Occipital lobe (tissue), 2 donors: Measurements from ENCODE around the gene NCOA5. TPM values are rescaled to one million over a fixed set of nuclear protein-coding genes. Genes with fewer than 3 reads are reported as not detected.

ENCODE experiments used
- DNase-seq: peaks from one replicate; lab custom pipeline; 2025; lab: John Stamatoyannopoulos, UW
- total RNA-seq: library from RNA; depleted of rRNA; stranded (reverse); fragments of >200 nt; gene quantifications from one replicate; pipeline ENCODE4 v1.2.3, GENCODE V29; 2014

Gene NCOA5
- total RNA-seq, 1 donor from 2014 or later = 20.4 TPM

DNA sequence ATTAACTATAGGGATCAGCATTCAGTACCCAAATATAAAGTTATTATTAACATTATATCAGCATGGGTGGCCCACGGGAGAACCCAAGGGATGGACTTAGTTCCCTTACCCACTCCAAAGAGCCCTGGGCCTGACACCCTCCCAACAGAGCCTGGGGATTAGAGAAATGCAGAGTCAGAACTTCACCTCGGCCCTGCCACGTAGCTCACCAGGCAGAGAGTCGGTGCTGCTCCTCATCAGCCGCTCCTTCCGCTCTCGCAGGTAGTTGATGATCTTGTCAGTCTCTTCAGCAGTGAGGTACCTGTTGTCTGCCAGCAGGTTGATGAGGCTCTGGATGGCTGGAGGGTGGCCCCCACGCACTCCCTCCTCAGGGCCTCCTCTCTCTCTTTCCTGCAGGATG lies 26.6 kb downstream of the NCOA5 start:
- DNase-seq = no peak

DNA sequence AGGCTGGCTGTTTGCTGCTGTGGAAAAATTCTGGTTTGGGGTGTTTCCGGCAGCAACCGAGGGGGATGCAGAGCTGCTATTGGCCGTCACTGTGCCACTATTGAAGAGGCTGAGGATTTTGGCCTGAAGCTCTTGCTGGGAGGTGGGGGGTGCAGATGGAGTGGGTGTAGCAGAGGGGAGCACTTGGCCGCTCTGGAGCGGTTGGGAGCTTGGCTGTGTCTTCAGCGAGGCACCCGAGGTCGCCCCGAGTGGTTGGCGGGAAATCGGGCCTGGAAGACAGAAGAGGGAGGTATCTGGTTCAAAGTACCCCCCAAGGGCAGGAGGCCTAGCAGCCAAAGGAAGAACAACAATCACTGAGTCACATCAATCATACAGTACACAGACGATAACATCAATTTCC lies 27.1 kb downstream of the NCOA5 start:
- DNase-seq = no peak

GRCh38 chr20:46062151-46062550 lies 27.6 kb downstream of the NCOA5 start:
- DNase-seq = no peak

GRCh38 chr20:46060975-46061374 lies 28.8 kb downstream of the NCOA5 start:
- DNase-seq = no peak

GRCh38 chr20:46060301-46060881 lies 29.4 kb downstream of the NCOA5 start:
- no peak for DNase-seq

- DNase-seq = no peak
Observed at GRCh38 chr20:46058599-46059281, 31.0 kb downstream of the NCOA5 start.

GRCh38 chr20:46057856-46058598 lies 31.7 kb downstream of the NCOA5 start:
- DNase-seq = peak; percentile 42

DNA sequence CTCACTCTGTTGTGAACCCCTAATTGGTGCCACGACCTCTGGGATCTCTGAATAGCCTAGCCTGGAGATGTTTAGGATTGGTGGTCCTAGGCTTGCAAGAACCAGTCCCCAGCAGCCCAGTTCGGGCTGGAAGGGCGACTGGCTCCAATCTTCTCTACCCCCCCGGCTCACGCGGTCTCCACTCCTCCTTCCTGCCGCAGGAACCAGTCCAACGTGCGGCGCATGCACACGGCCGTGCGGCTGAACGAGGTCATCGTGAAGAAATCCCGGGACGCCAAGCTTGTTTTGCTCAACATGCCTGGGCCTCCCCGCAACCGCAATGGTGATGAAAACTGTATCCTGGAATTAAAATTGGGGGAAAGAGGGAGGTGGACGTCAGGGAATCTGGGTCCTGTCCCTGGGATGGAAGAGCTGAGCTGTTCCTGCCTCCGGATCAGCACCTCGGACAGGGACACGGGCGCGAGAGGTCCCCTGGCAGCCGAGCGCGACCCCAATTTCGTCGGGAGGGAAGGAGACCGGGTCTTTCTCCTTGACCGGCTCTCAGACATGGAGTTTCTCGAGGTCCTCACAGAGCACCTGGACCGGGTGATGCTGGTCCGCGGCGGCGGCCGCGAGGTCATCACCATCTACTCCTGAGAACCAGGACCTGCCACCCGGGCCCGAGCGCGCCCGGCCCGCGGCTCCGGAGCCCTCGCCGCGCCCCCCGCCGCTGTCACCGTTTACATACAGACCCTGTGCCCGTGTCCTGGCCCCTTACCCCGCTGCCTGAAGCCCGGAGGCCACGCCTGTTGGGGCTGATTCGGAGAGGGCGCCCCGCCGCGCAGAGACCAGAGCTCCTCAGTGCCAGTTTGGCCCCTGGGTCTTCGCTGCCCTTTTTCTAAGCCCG lies 32.5 kb downstream of the NCOA5 start:
- DNase-seq = no peak

GRCh38 chr20:46056027-46056833 lies 33.5 kb downstream of the NCOA5 start:
- DNase-seq = no peak

GRCh38 chr20:46055269-46055668 lies 34.5 kb downstream of the NCOA5 start:
- DNase-seq = no peak

- DNase-seq = no peak
Observed at GRCh38 chr20:46054606-46055005, 35.2 kb downstream of the NCOA5 start.

DNA sequence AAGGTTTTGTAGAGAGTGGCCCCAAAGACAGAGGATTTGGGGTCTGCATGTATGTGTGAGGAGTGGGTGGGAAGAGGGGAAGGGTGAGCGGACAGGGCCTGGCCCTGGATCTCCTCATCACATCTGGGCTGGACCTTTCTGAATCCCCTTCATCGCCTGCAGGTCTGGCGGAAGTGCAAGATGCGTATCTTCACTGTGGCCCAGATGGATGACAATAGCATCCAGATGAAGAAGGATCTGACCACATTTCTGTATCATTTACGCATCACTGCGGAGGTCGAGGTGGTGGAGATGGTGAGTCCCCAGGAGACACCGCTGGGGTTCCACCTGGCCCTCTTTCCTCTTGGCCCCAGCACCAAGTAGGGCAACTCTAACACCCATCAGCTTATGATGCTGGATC lies 36.3 kb downstream of the NCOA5 start:
- no peak for DNase-seq

DNA sequence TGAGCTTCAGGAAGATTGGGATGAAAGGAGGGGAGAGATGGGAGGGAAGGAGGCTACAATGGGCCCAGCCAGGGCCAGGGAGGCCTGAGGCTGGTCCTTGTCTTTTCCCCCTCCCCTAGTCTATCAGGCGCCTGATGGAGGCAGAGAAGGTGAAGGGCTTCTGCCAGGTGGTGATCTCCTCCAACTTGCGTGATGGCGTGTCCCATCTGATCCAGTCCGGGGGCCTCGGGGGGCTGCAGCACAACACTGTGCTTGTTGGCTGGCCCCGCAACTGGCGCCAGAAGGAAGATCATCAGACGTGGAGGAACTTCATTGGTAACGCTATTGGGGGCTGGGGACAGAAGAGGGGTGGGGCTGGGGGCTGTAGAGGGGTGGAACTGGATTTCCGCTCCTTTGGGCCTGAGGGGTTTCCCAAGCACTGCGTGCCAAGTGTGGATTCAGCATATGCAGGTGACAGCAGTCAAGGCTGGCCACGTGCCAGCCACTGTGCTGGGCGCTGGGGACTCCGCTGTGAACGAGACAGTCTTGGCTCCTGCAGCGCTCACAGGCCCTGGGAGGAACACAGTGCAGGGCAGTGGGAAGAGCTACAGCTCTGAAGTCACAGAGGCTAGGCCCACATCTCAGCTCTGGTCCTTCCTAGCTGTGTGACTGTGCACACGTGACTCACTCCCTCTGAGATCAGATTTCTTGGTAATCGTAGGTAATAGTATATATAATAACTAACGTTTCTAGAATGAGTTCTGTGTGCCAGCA lies 38.0 kb downstream of the NCOA5 start:
- DNase-seq = no peak

GRCh38 chr20:46050885-46051284 lies 38.9 kb downstream of the NCOA5 start:
- no peak for DNase-seq

GRCh38 chr20:46050444-46050843 lies 39.3 kb downstream of the NCOA5 start:
- DNase-seq = no peak

DNA sequence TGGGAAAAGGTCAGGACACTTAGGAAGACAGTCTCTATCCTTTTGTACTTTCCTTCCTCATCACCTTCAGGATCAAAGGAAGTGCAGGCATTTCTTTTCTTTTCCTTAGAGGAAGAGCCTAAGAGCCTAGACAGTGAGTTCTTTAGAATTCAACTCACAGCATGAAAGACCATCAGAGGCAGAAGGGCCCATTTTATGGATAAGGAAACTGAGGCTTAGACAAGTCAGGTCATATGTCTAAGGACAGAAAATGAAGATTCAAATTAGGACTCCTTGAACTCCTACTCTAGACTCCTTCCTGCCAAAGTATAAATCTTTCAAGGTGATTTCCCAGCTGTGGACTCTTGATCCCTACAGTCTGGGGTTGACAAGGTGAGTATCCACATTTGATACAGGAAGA lies 39.9 kb downstream of the NCOA5 start:
- DNase-seq = no peak

GRCh38 chr20:46049190-46049589 lies 40.6 kb downstream of the NCOA5 start:
- DNase-seq = no peak

DNA sequence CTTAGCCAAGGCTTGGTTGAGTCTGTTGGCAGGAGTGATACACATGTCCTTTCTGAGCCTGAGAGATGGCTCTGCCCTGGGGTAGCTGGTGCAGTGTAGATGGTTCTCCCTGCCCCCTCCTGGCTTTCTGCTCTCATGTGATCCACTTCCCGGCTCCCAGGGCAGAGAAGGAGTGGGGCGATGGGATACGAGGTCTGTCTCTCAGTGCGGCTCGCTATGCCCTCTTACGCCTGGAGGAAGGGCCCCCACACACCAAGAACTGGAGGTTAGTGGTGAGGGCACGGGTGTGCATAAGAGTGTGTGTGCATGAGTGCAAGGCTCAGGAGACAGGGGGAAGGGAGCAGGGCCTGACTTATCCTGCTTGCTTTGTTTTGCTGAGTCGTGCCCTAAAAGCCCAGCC lies 41.9 kb downstream of the NCOA5 start:
- no peak for DNase-seq

DNA sequence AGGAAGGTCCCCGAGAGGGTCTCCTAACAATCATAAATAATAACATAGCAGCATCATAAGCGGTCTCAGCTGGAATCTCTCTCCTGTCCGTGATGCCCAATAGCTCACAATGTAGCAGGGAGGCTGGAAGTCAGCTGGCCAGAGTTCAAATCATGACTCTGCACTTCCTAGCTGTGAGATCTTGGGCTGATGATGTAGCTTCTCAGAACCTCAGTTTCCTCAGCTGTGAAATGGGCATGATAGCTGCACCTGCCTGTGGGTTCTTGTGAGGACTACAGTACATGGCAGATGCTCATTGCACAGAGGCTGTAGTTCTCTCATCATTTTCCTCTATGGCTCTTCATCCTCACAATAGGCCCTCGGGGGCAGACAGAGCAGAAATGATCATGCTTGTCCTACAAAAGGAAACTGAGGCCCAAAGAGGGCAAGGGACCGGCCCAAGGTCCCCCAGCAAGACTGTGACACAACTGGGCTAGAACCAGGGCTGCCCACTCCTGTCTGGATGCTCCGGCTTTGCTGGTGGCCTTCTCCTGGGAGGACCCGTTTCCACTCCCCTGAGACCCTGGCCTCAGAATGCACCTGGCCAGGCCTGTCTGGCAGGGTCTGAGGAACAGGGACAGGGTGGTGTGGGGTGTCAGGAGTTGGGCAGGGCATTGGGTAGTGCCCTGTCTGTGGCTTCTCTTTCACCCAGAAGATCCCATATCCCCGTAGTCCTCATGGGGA lies 43.0 kb downstream of the NCOA5 start:
- no peak for DNase-seq

DNA sequence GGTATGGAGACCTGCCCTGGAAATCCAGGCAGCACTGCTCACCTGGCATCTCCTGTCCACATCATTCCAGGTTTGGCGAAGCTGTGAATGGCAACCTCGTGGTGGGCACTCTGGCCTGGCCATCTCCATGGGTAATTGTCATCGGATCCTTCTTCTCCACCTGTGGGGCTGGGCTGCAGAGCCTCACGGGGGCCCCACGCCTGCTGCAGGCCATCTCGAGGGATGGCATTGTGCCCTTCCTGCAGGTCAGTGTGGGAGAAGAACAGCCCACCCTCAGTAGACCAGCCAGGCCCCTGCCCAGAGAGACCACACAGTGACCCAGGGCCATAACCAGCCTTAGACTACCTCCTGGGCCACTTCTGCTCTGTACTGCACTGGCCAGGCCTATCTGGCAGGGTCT lies 44.9 kb downstream of the NCOA5 start:
- no peak for DNase-seq
